H7 (cell line): ENCODE measurements around the gene ABCC2. TPM values are rescaled to one million over a fixed set of nuclear protein-coding genes. Genes with fewer than 3 reads are reported as not detected.

Experiments used
- DNase-seq: peaks from one replicate; pipeline ENCODE4 v3.0.0; 2012
- H3K27me3 ChIP-seq: 2 replicates; pipeline ENCODE4 v1.6.0; 2011; ENCODE audit warnings: mild to moderate bottlenecking, low read length; ENCODE audit not compliant: control insufficient read depth, insufficient read depth
- H3K36me3 ChIP-seq: replicated peaks from 2 replicates; pipeline ENCODE4 v1.5.1; 2011; ENCODE audit warnings: low read length; ENCODE audit not compliant: control insufficient read depth, insufficient read depth
- H3K4me3 ChIP-seq: 2 replicates; pipeline ENCODE4 v1.5.1; 2011; ENCODE audit warnings: low read depth, mild to moderate bottlenecking, control low read depth, low read length, moderate library complexity; ENCODE audit not compliant: insufficient read depth
- total RNA-seq: library from RNA; depleted of rRNA; stranded (reverse); fragments of >200 nt; shearing (Covaris generic); gene quantifications from 2 replicates; pipeline ENCODE4 v1.2.3, GENCODE V29; 2014

The ABCC2 gene
- total RNA-seq, 1 experiment from 2014 or later = 0.14 TPM

- Histone ChIP-seq H3K36me3 (no peaks in the 10 kb centered on the region), H3K4me3 (no peak overlapping the region), H3K27me3 (no peaks in the 10 kb centered on the region)
- DNase-seq = peak; percentile 17
Observed at GRCh38 chr10:99785646-99786045, 3.2 kb downstream of the ABCC2 start.

GRCh38 chr10:99787311-99787710 lies 4.9 kb downstream of the ABCC2 start:
- no peak overlapping the region for H3K4me3 ChIP-seq
- no peaks in the 10 kb centered on the region for H3K36me3 ChIP-seq
- DNase-seq = no peak
- no peaks in the 10 kb centered on the region for H3K27me3 ChIP-seq

GRCh38 chr10:99787782-99788445 lies 5.5 kb downstream of the ABCC2 start:
- DNase-seq = no peak
- Histone ChIP-seq H3K27me3 (no peaks in the 10 kb centered on the region), H3K36me3 (no peaks in the 10 kb centered on the region), H3K4me3 (no peak overlapping the region)

GRCh38 chr10:99788598-99789256 lies 6.3 kb downstream of the ABCC2 start:
- DNase-seq = no peak
- Histone ChIP-seq H3K27me3 (no peaks in the 10 kb centered on the region), H3K36me3 (no peaks in the 10 kb centered on the region), H3K4me3 (no peak overlapping the region)

GRCh38 chr10:99791831-99792230 lies 9.4 kb downstream of the ABCC2 start:
- Histone ChIP-seq H3K27me3 (no peaks in the 10 kb centered on the region), H3K36me3 (no peaks in the 10 kb centered on the region), H3K4me3 (no peak overlapping the region)
- no peak for DNase-seq

- no peak overlapping the region for H3K4me3 ChIP-seq
- no peaks in the 10 kb centered on the region for H3K36me3 ChIP-seq
- DNase-seq = no peak
- no peaks in the 10 kb centered on the region for H3K27me3 ChIP-seq
Observed at GRCh38 chr10:99793819-99794218, 11.4 kb downstream of the ABCC2 start.

- Histone ChIP-seq H3K36me3 (no peaks in the 10 kb centered on the region), H3K27me3 (no peaks in the 10 kb centered on the region), H3K4me3 (no peak overlapping the region)
- no peak for DNase-seq
Observed at GRCh38 chr10:99796928-99797327, 14.5 kb downstream of the ABCC2 start.

- Histone ChIP-seq H3K27me3 (no peaks in the 10 kb centered on the region), H3K4me3 (no peak overlapping the region), H3K36me3 (no peaks in the 10 kb centered on the region)
- DNase-seq = no peak
Observed at GRCh38 chr10:99798031-99798430, 15.6 kb downstream of the ABCC2 start.

GRCh38 chr10:99798920-99799319 lies 16.5 kb downstream of the ABCC2 start:
- Histone ChIP-seq H3K4me3 (no peak overlapping the region), H3K27me3 (no peaks in the 10 kb centered on the region), H3K36me3 (no peaks in the 10 kb centered on the region)
- DNase-seq = no peak

- Histone ChIP-seq H3K4me3 (no peak overlapping the region), H3K36me3 (no peaks in the 10 kb centered on the region), H3K27me3 (no peaks in the 10 kb centered on the region)
- DNase-seq = no peak
Observed at GRCh38 chr10:99799613-99800012, 17.2 kb downstream of the ABCC2 start.

GRCh38 chr10:99804471-99804870 lies 22.0 kb downstream of the ABCC2 start:
- no peak overlapping the region for H3K4me3 ChIP-seq
- no peaks in the 10 kb centered on the region for H3K36me3 ChIP-seq
- H3K27me3 ChIP-seq = no peaks in the 10 kb centered on the region
- no peak for DNase-seq

- no peaks in the 10 kb centered on the region for H3K36me3 ChIP-seq
- H3K4me3 ChIP-seq = no peak overlapping the region
- DNase-seq = no peak
- H3K27me3 ChIP-seq = no peaks in the 10 kb centered on the region
Observed at GRCh38 chr10:99805190-99805589, 22.8 kb downstream of the ABCC2 start.

- DNase-seq = no peak
- Histone ChIP-seq H3K4me3 (no peak overlapping the region), H3K27me3 (no peaks in the 10 kb centered on the region), H3K36me3 (no peaks in the 10 kb centered on the region)
Observed at GRCh38 chr10:99806091-99806490, 23.7 kb downstream of the ABCC2 start.

GRCh38 chr10:99807786-99808185 lies 25.3 kb downstream of the ABCC2 start:
- Histone ChIP-seq H3K36me3 (no peaks in the 10 kb centered on the region), H3K27me3 (no peaks in the 10 kb centered on the region), H3K4me3 (no peak overlapping the region)
- DNase-seq = no peak

- DNase-seq = no peak
- no peaks in the 10 kb centered on the region for H3K36me3 ChIP-seq
- no peaks in the 10 kb centered on the region for H3K27me3 ChIP-seq
- H3K4me3 ChIP-seq = no peak overlapping the region
Observed at GRCh38 chr10:99808270-99808669, 25.8 kb downstream of the ABCC2 start.
